ENCODE measurements around the gene KCNJ16. TPM values are rescaled to one million over a fixed set of nuclear protein-coding genes. Genes with fewer than 3 reads are reported as not detected.

The KCNJ16 gene
- total RNA-seq, 1 donor from 2014 or later: 0.12 TPM

DNA sequence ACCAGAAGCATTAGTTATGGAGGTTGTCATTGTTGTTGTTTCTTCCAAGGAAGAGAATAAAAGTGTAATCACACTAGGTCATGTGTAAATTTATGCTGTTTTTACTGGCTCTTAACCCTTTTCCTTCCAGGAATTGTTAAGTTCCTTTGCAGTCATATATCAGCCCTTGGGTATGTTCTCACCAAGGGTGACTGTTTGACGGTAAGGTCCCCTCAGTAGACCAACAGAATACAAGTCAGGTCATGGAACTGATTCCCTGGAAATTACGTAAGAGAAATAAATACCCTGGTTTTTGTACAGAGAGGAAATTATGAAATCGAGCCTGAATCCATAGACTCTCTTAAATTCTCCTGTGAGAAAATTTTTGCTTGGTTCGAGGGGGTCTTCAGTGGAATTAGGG lies 83.2 kb downstream of the KCNJ16 start:
- no peaks in the 10 kb centered on the region for H3K27me3 Mint-ChIP-seq (ENCODE audit: low read depth)
- no peaks in the 10 kb centered on the region for H3K9me3 Mint-ChIP-seq
- H3K27ac Mint-ChIP-seq (ENCODE audit: unreplicated experiment): no peak overlapping the region
- H3K36me3 Mint-ChIP-seq (ENCODE audit: low read depth): no peaks in the 10 kb centered on the region
- TF ChIP-seq, protein P1, sequence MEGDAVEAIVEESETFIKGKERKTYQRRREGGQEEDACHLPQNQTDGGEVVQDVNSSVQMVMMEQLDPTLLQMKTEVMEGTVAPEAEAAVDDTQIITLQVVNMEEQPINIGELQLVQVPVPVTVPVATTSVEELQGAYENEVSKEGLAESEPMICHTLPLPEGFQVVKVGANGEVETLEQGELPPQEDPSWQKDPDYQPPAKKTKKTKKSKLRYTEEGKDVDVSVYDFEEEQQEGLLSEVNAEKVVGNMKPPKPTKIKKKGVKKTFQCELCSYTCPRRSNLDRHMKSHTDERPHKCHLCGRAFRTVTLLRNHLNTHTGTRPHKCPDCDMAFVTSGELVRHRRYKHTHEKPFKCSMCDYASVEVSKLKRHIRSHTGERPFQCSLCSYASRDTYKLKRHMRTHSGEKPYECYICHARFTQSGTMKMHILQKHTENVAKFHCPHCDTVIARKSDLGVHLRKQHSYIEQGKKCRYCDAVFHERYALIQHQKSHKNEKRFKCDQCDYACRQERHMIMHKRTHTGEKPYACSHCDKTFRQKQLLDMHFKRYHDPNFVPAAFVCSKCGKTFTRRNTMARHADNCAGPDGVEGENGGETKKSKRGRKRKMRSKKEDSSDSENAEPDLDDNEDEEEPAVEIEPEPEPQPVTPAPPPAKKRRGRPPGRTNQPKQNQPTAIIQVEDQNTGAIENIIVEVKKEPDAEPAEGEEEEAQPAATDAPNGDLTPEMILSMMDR (conservative IDR thresholded peaks at IDR 0.05): no peak
- H3K4me1 Mint-ChIP-seq: peaks cover 4% of the 10 kb centered on the region
- DNase-seq (ENCODE audit: low read depth, low spot score): no peak
- no peak overlapping the region for H3K4me3 Mint-ChIP-seq

DNA sequence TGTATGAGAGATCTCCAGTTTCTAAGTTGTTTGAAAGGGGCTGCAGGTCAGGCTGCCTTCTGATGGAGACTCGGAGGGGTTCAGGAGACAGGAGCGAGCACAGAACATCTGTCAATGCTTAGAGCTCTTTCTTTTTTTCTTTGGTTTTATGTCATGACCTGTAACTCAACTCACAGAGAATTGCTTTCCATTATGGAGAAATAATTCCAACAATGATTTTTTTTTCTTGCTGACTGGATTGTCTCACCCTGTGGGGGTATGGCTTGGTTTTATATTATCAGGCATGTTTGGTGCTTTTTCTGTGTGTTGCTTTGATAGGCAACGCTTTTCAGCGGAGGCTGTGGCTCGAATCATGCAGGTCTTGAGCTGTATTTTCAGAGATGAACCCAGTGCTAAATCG lies 83.6 kb downstream of the KCNJ16 start:
- Mint-ChIP-seq H3K36me3 (ENCODE audit: low read depth) (no peaks in the 10 kb centered on the region), H3K9me3 (no peaks in the 10 kb centered on the region), H3K27ac (ENCODE audit: unreplicated experiment) (no peak overlapping the region), H3K27me3 (ENCODE audit: low read depth) (no peaks in the 10 kb centered on the region), H3K4me1 (peaks cover 4% of the 10 kb centered on the region), H3K4me3 (no peak overlapping the region)
- no peak for DNase-seq (ENCODE audit: low read depth, low spot score)
- TF ChIP-seq, protein P1 (conservative IDR thresholded peaks at IDR 0.05): no peak

DNA sequence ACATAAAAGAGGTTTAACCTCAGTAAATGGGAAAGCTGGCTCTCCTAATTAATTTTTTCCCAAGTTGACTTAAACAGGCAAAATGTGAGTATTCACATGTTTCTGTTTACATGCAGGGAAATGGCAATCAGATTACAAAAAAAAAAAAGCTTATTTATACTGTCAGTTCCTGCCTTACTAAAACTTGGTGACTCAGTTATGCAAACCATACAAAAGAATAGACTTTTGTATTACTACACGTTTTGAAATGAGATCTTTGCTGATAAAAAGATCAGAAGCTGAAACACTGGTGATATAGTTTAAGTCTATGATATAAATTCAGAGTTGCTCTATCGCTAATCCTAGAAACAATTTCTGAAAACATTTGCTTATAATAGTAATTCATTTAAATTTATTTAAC lies 85.0 kb downstream of the KCNJ16 start:
- DNase-seq (ENCODE audit: low read depth, low spot score): no peak

DNA sequence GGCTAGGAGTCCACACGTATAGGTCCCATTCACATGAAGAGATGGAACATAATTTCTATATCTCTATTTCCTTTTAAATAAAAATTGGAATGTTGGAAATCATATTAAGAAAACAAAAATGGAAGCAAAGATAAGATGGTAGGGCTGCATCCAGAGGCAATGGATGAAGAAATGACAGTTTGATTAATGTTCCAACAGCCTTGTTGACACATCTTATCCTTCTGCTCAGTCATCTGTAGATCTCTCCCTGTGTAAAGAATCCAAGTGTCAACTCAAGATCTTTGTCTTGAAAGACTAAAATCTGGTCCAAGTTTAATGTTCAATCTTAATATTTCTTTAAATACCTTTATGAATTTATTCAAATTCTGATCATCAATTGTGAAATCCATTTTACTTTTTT lies 86.5 kb downstream of the KCNJ16 start:
- Mint-ChIP-seq H3K27ac (ENCODE audit: unreplicated experiment) (no peak overlapping the region), H3K4me3 (no peak overlapping the region), H3K27me3 (ENCODE audit: low read depth) (no peaks in the 10 kb centered on the region), H3K36me3 (ENCODE audit: low read depth) (no peaks in the 10 kb centered on the region), H3K9me3 (peaks cover 2% of the 10 kb centered on the region), H3K4me1 (peaks cover 4% of the 10 kb centered on the region)
- no peak for DNase-seq (ENCODE audit: low read depth, low spot score)
- TF ChIP-seq, protein P1 (conservative IDR thresholded peaks at IDR 0.05): no peak

More for the DNA sequence above, 85.0 kb downstream of the KCNJ16 start:
- TF ChIP-seq, protein P1 (conservative IDR thresholded peaks at IDR 0.05): no peak
- Mint-ChIP-seq H3K27me3 (ENCODE audit: low read depth) (no peaks in the 10 kb centered on the region), H3K4me1 (peaks cover 4% of the 10 kb centered on the region), H3K36me3 (ENCODE audit: low read depth) (no peaks in the 10 kb centered on the region), H3K4me3 (no peak overlapping the region), H3K27ac (ENCODE audit: unreplicated experiment) (no peak overlapping the region), H3K9me3 (peaks cover 2% of the 10 kb centered on the region)

DNA sequence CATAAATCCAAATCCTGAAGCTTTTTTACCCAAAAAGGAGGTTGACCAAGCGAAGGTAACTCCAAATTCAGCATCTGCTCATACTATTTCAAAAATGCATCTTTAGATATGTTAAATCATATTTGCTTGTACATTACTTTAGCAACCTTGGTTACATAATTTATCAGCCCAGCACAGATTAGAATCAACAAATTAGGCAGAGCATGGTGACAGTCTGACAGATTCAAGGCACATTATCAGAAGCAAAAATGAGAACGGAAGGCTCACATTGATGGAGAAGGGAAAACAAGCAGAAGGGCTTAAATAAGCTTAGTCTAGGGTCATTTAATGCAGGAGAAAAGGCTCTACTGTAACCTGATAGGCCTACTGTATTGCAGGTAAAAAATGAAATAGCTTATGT lies 90.4 kb downstream of the KCNJ16 start:
- peaks cover 2% of the 10 kb centered on the region for H3K9me3 Mint-ChIP-seq
- H3K4me1 Mint-ChIP-seq: peaks cover 20% of the 10 kb centered on the region
- H3K36me3 Mint-ChIP-seq (ENCODE audit: low read depth): no peaks in the 10 kb centered on the region
- no peak overlapping the region for H3K27ac Mint-ChIP-seq (ENCODE audit: unreplicated experiment)
- DNase-seq (ENCODE audit: low read depth, low spot score): no peak
- peaks cover 13% of the 10 kb centered on the region for H3K27me3 Mint-ChIP-seq (ENCODE audit: low read depth)
- H3K4me3 Mint-ChIP-seq: no peak overlapping the region
- TF ChIP-seq, protein P1 (conservative IDR thresholded peaks at IDR 0.05): no peak

DNA sequence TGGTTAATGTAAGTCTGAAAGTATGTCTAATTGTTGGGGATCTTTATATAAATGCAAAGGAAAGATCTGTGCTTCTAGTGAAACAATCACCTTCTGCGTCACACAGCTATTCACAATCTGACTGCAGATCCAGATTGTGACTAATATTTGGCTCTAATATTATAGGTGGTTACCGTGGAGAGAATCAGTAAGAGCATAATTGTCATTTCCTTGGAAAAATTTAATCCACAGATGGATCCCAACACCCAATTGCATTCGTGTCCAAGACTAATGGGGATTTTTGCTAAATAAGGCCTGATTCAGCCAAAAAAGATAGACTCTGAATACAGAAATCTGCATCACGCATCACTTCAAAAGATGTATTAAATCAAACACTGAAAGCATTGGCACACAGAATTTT lies 91.6 kb downstream of the KCNJ16 start:
- Mint-ChIP-seq H3K4me3 (peak overlapping the region; percentile 15), H3K9me3 (peaks cover 2% of the 10 kb centered on the region), H3K4me1 (peaks cover 28% of the 10 kb centered on the region), H3K27ac (ENCODE audit: unreplicated experiment) (no peak overlapping the region), H3K36me3 (ENCODE audit: low read depth) (no peaks in the 10 kb centered on the region), H3K27me3 (ENCODE audit: low read depth) (peaks cover 26% of the 10 kb centered on the region)
- DNase-seq (ENCODE audit: low read depth, low spot score): no peak
- TF ChIP-seq, protein P1 (conservative IDR thresholded peaks at IDR 0.05): no peak

Data from neural crest cell (in vitro differentiated cells).